Glomerular endothelial cell (primary cell): ENCODE measurements around the gene C1orf232. TPM values are rescaled to one million over a fixed set of nuclear protein-coding genes. Genes with fewer than 3 reads are reported as not detected.

Experiments used
- DNase-seq: peaks from one replicate; pipeline ENCODE4 v3.0.0-alpha.2; 2011; ENCODE audit warnings: low read depth, low spot score; ENCODE audit errors: extremely low read depth
- total RNA-seq: library from RNA; depleted of rRNA; stranded (reverse); fragments of >200 nt; gene quantifications from 2 replicates; pipeline ENCODE4 v1.2.3, GENCODE V29; 2015

Gene C1orf232
- total RNA-seq, result not detected in 2 replicates

DNA sequence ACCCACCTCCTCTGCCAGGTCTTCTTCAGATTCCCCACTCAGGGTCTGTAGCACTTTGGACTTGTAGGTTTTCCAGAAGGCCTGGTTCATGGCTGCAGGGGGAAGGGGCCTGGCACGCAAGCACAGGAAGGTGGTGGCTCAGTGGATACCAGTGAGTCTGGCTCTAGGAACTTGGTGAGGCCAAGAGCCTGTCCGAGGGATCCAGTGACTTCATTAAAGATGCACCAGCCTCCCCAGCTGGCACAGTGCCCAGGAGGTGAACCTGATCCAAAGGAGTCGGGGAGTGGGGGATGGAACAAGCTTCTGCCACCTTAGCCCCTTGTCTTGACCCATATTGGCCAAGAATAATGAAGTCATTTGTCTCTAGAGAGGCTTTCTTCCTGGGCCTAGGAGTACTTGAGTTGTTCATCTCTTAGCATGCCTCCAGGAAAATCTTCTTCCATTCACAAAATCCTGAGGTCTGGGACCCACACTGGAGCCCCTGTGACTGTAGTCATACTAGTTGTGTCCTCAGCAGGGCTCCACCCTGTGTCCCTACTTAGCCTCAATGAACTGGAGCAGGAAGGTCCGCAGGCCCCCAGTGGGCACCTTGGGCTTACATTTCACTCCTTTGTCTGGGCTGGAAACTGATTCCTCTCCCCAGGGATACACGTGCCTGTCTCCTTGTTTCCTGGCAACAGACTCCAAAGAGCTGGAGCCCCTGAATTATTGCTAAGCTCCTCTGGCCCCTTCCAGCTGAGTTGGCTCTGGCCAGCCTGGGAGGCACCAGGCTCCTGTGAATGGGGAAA, at the start of gene C1orf232:
Gene C1orf232, minus strand, starts transcription at position 554 of the 788 bp plus-strand sequence. Its CDS starts 464 bp downstream, at position 90.
- DNase-seq, result no peak

DNA sequence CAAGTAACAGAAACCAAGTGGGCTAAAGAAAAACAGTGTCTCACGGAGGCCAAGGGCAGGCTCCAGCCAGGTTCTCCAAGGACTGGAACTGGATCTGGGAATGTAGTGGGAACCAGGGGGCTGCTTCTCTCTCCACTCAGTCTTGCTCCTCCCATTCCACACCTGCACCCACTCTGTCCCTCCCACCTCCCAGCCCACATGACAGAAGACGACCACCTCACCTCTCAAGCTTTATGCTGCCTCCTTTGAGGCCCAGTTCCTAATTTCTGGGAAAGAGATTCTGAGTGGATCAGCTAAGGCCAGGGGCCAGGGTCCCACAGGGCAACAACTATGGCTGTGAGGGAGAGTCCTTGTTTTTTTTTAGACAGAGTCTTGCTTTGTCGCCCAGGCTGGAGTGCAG, 46.5 kb upstream of the C1orf232 start:
- no peak for DNase-seq

DNA sequence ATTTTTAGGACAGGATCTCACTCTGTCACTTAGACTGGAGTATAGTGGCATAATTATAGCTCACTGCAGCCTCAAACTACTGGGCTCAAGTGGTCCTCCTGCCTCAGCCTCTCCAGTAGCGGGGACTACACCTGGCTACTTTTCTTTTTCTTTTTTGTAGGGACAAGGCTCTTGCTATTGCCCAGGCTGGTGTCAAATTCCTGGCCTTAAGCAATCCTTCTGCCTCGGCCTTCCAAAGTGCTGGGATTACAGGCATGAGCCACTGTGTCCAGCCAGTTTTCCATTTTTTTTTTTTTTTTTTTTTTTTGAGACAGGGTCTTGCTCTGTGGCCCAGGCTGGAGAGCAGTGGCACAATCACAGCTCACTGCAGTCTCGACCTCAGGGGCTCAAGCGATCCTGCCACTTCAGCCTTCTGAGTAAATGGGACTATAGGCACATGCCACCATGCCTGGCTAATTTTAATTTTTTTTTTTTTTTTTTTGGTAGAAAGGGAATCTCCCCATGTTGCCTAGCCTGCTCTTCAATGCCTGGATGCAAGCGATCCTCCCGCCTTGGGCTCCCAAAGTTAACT, 44.7 kb upstream of the C1orf232 start:
- DNase-seq, result no peak

DNA sequence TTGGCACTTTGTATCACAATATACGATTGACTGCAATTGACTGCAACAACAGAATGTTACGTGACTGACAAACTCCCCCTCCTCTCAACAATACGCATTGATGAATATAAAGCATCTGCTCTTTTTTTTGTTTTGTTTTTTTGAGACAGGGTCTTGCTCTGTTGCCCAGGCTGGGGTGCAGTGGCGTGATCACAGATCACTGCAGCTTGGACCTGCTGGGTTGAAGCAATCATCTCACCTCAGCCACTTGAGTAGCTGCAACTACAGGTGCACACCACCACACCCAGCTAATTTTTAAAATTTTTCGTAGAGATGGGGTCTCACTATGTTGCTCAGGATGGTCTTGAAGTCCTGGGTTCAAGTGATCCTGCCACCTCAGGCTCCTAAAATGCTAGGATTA, 44.0 kb upstream of the C1orf232 start:
- DNase-seq, result no peak

DNA sequence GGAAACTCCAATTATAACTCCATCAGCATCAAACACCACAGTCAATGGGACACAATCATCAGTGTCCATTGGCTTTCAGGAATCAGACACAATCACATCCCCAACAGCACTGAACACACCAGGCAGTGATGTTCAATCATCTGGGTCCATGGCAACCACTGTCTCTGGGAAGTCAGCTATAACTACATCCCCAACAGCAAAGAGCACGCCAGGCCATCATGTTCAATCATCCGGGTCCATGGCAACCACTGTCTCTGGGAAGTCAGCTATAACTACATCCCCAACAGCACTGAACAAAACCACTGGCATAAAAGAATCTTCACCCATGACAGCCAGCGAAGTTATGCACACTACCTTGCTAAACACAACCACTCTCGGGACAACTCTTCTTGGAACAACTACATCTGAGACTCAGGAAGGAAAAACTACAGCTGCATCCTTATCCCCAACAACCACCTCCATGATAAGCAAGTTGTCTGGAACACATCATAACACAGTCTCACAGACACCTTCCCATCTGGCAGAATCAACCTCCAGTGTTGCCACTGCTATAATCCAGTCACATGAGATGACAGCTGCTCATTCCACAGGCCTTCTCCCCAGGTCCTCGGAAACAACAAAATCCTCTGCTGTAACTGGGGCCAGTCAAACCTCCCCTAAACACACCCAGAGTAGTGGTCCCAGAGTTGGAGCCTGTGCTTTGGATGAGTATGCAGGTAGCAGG, 41.5 kb upstream of the C1orf232 start:
- no peak for DNase-seq

DNA sequence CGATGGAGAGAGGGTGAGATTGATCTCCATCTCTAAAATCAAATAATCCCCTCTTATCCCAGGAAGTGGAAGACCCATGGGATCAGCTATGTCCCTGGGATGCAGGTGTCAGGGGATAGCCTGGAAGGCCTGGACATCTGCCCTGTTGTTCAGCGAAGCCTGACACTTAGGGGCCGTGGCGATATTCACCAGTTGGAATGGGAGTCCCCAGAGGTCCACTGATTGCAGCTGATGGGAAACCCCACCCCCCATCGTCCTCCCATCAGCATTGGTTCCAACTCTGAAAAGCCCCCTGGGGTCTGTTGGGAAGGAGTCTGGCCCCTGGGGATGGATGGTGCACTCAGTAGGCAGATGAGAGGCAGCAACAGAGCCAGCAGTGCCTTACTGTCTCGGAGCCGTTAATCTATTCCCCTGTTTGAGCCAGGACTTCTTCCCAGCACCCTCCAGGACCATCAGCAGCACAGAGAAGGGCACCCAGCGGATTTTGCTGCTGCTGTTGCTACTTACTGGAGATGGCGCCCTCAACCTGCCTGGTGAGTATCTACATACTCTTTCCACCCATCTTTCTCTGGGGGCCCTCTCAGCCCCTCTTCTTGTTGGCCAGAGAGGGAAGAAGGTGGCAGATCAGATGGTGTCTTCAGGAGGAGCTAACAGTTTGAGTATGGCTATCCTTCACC, 35.0 kb upstream of the C1orf232 start:
- no peak for DNase-seq

DNA sequence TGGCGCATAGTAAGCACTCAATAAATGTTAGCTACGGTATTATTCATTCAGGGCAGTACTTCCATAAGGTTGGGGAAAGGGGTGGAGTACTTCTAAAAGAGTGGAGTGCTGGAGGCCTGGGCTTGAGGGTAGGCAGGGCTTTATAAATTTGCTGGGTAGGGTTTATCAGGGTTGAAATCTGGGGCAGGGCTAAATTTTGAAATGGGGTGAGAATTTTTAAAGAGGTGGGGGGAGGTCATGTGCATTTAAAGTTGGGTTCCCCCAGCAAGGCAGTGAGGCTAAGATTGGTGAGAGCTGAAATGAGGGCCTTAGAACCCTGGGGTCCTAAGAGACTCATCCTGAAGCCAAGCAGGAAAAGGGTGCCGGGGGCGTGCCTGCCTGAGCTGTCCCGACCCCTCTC, 31.6 kb upstream of the C1orf232 start:
- DNase-seq, result no peak

DNA sequence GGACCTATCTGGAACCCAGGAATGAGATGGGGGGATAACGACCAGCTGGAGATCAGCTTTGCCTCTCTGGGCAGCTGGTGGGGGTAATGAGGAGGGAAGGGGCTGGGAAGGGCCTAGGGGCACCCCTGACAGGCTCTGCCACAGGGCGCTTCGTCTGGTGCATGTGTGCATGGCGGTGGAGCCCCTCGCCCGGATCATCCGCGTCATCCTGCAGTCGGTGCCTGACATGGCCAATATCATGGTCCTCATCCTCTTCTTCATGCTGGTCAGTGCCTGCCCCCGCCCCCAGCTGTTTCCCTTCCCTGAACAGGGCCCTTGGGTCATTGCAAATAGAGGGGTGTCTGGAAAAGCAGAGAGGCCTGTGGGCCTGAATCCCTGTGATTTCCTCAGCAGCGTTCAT, 29.1 kb upstream of the C1orf232 start:
- DNase-seq, result no peak

DNA sequence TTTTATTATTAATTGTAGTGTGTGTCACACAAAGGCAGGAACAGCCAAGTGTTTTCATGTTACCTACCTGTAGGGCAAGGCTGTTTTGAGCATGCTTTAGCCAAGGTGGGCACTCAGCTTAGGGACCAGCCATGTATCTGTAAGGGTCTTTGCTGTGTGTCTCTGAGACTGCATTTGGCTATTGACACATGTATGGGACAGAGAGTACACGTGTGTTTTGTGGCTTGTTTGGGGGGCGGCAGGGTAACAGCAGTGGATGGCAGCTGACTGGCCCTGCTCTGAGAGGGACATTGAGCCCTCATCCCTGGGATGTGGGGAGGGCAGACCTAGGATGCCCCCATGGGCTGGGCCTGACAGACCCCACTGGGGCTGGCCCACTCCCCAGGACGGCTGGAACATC, 28.5 kb upstream of the C1orf232 start:
- DNase-seq, result no peak

DNA sequence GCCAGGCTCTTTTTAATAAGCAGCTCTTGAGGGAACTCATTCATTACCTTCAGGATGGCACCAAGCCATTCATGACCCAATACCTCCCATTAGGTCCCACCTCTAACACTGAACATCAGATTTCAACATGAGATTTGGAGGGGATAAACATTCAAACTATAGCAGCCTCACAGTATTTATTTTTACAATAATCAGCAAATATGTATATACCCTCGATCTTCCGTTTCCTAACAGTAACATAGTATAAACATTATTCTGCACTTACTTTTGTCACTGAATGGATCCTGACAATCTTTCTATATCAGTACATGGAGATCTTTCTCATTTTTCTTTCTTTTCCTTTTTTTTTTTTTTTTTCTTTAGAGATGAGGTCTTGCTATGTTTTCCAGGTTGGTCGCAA, 27.0 kb upstream of the C1orf232 start:
- no peak for DNase-seq

DNA sequence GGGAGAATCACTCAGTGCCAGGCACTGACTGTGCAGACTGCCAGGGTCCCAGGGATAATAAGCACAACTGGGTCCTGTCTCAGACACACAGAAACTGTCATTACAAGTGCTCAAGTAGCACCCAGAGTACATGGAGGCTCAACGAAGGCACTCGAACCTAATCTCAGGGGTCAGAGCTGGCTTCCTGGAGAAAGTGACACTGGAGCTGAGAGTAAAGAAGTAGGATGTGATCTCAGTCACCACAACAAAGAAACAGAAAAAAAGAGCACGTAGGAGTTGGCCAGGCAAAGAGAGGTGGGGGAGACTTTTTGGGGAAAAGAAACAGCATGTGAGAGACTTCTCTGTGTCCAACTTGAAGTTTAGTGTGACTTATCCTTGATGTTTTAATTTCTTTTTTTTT, 23.0 kb upstream of the C1orf232 start:
- DNase-seq, result no peak

DNA sequence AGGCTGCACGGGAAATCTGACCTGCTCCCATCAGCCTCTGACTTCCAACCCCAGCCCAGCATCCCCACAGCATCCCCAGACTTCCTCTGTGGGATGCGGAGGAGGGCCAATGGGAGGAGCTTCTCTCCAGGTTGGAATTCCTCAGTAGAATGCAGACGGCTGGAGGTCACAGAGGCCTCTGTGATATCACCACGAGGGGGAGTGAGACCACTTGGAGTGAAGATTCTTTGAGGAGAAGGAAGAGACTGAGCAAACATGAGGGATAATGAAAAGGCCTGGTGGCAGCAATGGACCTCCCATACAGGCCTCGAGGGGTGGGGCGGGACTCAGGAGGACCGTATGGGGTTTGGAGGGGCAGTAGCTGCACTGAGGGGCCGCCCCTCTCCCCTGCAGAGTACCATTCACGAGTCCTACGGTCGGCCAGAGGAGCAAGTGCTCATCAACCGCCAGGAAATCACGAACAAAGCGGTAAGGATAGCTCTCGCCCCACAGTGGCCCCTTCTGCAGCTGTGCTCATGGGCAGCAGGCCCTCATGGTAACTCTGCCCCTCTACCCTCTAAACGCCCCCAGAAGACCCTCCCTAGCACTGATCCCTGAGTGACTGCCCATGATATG, 21.7 kb upstream of the C1orf232 start, which contains the start of gene CATSPER4:
Gene CATSPER4, plus strand, starts transcription at position 230 of the 615 bp plus-strand sequence. Its CDS starts 26 bp downstream, at position 256.
- DNase-seq, result no peak

DNA sequence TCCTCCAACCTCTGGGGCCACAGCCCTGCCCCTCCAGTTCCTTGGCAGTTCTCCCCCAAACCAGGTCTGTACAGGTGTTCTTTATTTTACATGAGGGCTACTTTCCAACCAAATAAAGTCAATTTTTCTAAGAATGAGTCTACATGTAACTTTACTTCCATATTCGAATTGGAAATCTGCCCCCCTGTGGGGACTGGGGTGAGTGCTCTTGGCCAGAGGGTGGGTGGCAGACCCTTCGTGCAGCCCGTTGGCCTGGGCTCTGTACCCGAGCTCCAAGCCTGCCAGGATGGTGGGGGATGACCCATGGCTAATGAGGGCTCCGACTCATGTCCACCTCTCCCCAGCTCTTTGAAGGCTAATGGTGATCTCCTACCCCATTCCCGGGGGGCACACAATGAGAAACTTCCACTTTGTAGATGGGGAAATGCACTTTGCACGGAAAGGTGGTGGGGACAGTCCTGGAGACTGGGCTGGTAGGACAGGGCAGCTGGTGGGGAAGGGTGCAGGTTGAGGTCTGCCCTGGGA, 21.1 kb upstream of the C1orf232 start:
- no peak for DNase-seq

DNA sequence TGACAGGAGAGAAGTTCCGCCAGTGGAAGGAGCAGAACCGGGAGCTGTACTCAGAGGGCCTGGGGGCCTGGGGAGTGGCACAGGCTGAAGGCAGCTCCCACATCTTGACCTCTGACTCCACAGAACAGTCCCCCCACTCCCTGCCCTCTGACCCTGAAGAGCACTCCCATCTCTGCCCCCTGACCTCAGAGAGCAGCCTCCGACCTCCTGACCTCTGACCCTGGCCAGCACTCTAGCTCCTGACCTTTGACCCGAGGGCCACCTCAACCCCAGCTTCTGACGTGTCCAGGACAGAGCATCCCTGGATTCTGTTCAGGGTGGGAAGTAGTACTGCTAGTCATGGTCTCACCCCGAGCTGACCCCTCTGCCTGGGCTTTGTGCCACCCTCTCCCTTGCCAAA, 20.6 kb upstream of the C1orf232 start:
- no peak for DNase-seq

DNA sequence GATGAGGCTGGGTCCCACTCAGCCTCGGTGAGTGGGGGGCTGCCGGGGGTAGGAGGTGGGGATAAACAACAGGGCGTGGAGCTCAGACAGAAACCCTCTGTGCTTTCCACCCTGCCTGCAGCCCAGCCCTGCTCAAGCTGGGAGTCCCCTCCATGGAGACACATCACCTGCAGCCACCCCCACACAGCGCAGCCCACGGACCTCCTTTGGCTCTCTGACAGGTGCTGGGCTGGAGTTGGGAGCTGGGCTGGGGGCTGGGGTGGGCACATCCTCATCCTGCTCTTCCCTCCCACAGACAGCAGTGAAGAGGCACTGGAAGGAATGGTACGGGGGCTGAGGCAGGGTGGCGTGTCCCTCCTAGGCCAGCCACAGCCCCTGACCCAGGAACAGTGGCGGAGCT, 19.7 kb upstream of the C1orf232 start:
- DNase-seq, result no peak

DNA sequence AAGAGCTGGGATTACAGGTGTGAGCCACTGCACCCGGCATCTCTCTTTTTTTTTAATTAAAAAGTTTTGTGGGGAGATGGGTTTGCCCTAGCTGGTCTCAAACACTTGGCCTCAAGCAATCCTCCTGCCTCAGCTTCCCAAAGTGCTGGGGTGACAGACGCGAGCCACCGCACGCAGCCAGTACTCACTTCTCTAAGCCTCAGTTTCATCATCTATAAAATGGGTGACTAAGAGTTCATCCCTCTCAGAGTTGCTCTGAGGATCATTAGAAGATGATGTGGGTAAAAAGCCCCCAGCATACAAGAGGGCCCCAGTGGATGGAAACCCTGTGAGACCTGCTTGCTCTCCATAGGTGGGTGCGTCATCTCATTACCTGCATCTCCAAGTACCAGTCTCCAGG, 19.1 kb upstream of the C1orf232 start:
- DNase-seq, result no peak

DNA sequence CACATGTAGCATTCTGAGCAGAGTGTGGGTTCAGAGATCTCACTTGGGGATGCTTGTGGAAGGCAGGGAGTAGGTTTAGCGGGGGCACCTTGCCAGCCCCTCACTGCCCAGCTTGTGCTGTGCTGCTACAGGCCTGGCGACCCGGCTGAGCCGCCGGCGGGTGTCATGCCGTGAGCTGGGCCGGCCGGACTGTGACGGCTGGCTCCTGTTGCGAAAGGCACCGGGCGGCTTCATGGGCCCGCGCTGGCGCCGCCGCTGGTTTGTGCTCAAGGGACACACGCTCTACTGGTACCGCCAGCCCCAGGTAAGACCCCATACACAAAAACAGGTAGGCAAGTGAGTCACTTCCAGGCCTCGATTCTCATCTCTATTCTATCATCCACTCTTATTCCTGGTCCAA, 16.1 kb upstream of the C1orf232 start:
- no peak for DNase-seq

DNA sequence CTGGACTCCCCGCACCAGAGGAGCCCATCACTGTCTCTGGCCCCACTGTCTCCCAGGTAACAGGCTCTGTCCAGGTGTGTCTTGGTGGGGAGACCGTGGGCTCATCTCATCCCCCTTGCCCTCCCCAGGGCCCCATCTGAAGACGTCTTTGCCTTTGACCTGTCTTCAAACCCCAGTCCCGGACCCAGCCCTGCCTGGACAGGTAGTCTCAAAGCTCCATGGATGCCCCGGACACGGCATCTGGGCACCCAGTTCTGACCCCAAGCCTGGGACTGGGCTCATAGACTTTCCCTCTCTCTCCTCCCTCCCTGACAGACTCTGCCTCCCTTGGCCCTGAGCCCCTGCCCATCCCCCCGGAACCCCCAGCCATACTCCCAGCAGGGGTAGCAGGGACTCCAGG, 15.3 kb upstream of the C1orf232 start:
- DNase-seq, result no peak

DNA sequence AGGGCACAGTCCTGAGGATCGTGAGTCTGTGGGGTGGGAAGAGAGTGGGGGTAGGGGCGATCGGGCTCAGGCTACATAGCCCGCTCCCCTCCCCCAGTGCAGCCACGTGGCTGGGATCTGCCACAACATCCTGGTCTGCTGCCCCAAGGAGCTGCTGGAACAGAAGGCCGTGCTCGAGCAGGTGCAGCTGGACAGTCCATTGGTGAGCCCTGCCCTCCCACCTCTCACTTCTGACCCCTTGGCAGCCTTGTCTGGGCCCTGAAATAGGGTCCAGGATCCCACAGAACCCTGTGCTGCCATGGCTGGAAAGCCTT, 13.6 kb upstream of the C1orf232 start:
- DNase-seq, result no peak

DNA sequence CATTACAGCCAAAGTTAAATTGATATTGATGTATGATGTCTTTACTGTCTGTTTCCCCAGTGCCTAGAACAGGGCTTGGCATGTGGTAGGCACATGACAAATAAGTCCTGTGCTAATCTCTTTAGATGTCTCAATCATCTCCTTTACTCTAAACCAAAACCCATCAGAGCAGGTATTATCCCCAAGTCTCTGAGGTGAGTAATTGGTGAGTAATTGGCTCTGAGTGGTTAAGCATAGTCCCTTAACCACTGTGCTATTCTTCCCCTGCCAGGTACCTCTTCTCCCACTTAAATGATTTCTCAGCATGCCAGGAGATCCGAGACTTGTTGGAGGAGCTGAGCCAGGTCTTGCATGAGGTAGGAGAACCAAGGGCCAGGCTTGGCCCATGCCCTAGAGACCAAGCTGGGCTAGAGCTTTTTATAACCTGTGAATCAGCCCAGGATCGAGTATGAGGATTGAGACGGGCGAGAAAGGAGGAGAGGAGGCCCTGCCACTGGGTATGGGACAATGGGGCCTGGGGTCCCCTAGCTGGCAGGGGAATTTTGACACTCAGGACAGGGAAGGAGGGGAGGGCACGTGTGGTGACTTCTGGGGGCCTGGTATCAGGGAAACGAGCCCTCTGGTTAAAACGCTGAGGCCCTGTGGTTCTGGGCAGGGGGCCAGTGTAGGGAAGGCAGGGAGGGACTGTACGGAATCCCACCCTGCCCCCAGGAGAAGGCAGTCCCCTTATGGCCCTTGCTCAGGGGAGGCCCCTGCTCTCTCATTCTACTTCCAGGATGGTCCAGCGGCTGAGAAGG, 13.0 kb upstream of the C1orf232 start:
- DNase-seq, result no peak
